Uterus (tissue), 4 donors: ENCODE measurements around the gene GNA12. TPM values are rescaled to one million over a fixed set of nuclear protein-coding genes. Genes with fewer than 3 reads are reported as not detected.
"Not testable (repeated sequence)": the region's sequence is repeated elsewhere in the genome, so short reads cannot be mapped to it uniquely, and the experiment has no call there.

ENCODE experiments used
- DNase-seq, 2 donors: peaks; one replicate each; pipeline ENCODE4 v3.0.0-alpha.2; 2019 to 2020
- H3K27ac ChIP-seq, 2 donors: fragments of 200-600 bp; sonication (generic); 1 replicate in 1 of 2; 2 replicates in 1 of 2; pipeline ENCODE4 v1.5.1; 2016 to 2018
- H3K27me3 ChIP-seq, 2 donors: fragments of 200-600 bp; sonication (generic); one replicate each; pipeline ENCODE4 v1.5.1; 2018 to 2019; ENCODE audit warnings: control low read depth in 1 of 2
- H3K36me3 ChIP-seq, 2 donors: fragments of 200-600 bp; sonication (generic); one replicate each; pipeline ENCODE4 v1.5.1; 2019; ENCODE audit warnings: control low read depth in 1 of 2
- H3K4me1 ChIP-seq, 2 donors: fragments of 200-600 bp; sonication (generic); one replicate each; pipeline ENCODE4 v1.5.1; 2018 to 2019; ENCODE audit warnings: control low read depth in 1 of 2
- H3K4me3 ChIP-seq, 2 donors: fragments of 200-600 bp; sonication (generic); 1 replicate in 1 of 2; 2 replicates in 1 of 2; pipeline ENCODE4 v1.5.1; 2018 to 2019; ENCODE audit warnings: mild to moderate bottlenecking in 1 of 2
- H3K9me3 ChIP-seq, 2 donors: fragments of 200-600 bp; sonication (generic); one replicate each; pipeline ENCODE4 v1.5.1; 2019; ENCODE audit warnings: control low read depth in 1 of 2
- POLR2A ChIP-seq, 2 donors: fragments of 450-650 bp; IDR thresholded peaks; one replicate each; pipeline ENCODE4 v1.6.1; 2016; ENCODE audit warnings: antibody characterized with exemption in 2 of 2, mild to moderate bottlenecking in 1 of 2, moderate library complexity in 1 of 2
- intact Hi-C: fragments of 100-400 bp; cut with DNase I; formaldehyde crosslinking; loops from one replicate; pipeline ENCODE4 v1.15.1; 2023; ENCODE audit warnings: low total_unique reads
- total RNA-seq, 4 donors: library from RNA; depleted of rRNA in 3 of 4; stranded (reverse); fragments of >200 nt in 3 of 4; gene quantifications; one replicate each; pipeline versions ENCODE4 v1.1.0 to v1.2.4, GENCODE V29; 2014 to 2023
- TF ChIP-seq, protein P1 (sequence below), 4 experiments: fragments of 200-600 bp in 2 of 4; fragments of 450-650 bp in 2 of 4; sonication (generic) in 2 of 4; IDR thresholded peaks; one replicate each; pipeline ENCODE4 v1.5.1; 2016 to 2019; ENCODE audit warnings: antibody characterized with exemption in 4 of 4, mild to moderate bottlenecking in 2 of 4, moderate library complexity in 1 of 4
- donor health status: DM: yes; HTN: yes; CAD: no.

Gene GNA12
- total RNA-seq, 4 donors from 2014 or later: 20.5 to 109 (median 50.3) TPM

DNA sequence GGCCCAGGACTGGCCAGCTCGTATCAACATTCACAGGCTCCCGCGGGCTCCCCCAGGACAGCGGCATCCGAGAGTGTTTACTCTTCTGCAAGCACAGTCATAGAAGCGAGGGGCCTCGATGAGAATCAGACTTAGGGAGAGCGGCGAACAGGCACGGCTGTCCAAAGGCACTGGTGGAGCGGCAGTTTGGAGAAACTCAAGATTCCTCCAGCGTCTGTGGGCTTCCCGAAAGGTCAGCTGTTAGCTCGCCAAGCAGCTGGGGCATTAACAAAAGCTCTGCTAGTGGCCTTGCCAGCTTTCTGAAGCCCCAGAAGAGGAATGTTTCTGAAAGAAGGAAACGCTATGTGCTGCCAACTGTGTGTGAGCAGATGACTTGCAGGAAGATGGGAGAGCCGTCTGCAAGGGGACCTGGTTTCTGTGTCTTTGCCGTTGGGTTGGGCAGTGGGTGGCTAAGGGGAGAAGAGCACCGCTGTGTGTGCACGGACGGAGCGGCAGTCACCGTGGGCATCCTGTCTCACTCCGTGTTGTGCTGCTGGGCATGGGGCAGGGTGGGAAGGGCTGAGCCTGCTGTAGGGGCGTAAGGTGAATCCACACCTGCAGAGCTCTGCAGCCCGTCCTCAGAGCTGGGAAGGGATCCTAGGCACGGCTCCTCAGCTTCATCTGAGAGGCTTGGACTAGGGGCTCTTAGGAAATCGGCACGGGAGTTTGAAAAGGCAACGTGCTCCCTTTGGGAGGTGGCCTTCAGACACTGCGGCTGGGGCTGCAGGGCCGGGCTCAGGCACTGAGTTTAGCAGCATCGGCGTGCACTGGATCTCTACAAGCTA, 114.0 kb downstream of the GNA12 start:
- intact Hi-C loops: loop anchor here (10.0 kb wide), 1 partner anchor 115 kb away; the partner anchor contains the start of gene GNA12
- H3K4me3 ChIP-seq: no peak overlapping the region
- peak; percentile 9 to 12 for DNase-seq
- H3K9me3 ChIP-seq: no peaks in the 10 kb centered on the region
- peaks cover 0 to 9% of the 10 kb centered on the region in 2 donors for H3K4me1 ChIP-seq
- no peaks in the 10 kb centered on the region for H3K36me3 ChIP-seq
- no peak overlapping the region for H3K27ac ChIP-seq
- TF ChIP-seq, protein P1, sequence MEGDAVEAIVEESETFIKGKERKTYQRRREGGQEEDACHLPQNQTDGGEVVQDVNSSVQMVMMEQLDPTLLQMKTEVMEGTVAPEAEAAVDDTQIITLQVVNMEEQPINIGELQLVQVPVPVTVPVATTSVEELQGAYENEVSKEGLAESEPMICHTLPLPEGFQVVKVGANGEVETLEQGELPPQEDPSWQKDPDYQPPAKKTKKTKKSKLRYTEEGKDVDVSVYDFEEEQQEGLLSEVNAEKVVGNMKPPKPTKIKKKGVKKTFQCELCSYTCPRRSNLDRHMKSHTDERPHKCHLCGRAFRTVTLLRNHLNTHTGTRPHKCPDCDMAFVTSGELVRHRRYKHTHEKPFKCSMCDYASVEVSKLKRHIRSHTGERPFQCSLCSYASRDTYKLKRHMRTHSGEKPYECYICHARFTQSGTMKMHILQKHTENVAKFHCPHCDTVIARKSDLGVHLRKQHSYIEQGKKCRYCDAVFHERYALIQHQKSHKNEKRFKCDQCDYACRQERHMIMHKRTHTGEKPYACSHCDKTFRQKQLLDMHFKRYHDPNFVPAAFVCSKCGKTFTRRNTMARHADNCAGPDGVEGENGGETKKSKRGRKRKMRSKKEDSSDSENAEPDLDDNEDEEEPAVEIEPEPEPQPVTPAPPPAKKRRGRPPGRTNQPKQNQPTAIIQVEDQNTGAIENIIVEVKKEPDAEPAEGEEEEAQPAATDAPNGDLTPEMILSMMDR (IDR thresholded peaks at IDR 0.05): no peak
- no peak for TF ChIP-seq POLR2A (IDR thresholded peaks at IDR 0.05)
- H3K27me3 ChIP-seq: no peaks in the 10 kb centered on the region

DNA sequence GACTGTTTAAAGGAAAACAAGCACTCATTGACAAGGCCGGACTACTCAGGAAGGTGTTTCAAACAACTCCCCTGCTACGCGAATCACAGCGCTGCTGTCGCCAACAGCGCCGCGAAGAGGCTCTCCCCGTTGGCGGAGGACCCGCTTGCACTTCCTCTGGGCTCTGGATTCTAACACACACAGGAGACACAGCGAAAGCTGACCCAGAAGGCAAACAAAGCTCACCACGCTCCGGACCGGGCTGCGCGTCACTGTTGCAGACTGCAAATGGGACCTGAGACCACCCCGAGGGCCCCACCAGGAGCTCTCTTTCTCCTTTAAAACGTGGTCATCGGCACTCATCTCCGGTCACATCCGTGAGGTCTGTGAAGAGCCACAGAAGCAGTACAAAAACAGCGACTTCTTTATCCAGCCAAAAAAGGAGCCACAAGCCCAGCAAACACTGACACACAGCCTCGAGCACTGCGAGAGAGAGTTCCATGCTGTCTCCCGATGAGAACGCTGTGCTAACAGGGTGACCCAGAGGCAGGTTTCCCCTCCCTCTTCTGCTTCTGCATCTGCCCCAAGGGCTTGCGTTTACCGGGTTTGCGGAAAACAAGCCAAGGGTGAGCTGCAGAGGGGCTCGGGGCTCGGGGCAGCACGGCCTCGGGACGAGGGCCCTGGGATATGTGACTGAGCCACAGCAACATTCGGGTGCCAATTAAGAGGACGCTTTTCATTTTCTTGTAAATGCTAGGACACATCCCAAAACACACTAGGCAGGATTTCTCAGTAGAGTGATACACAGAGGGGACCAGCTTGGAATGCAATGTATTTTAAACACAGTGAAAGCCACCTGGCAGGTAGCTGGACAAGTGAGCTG, 114.8 kb downstream of the GNA12 start:
- no peak overlapping the region for H3K27ac ChIP-seq
- intact Hi-C loops: no loop called here
- peak; percentile 13 to 51 for DNase-seq
- H3K36me3 ChIP-seq: no peaks in the 10 kb centered on the region
- H3K27me3 ChIP-seq: no peaks in the 10 kb centered on the region
- no peak for TF ChIP-seq POLR2A (IDR thresholded peaks at IDR 0.05)
- TF ChIP-seq, protein P1 (IDR thresholded peaks at IDR 0.05): no peak
- H3K4me1 ChIP-seq: peaks cover 0 to 9% of the 10 kb centered on the region in 2 donors
- no peaks in the 10 kb centered on the region for H3K9me3 ChIP-seq
- no peak overlapping the region for H3K4me3 ChIP-seq

- DNase-seq: peak in 1 of 2 donors; percentile 4
- Histone ChIP-seq H3K4me1 (peaks cover 0 to 5% of the 10 kb centered on the region in 2 donors), H3K36me3 (no peaks in the 10 kb centered on the region), H3K27me3 (no peaks in the 10 kb centered on the region), H3K4me3 (no peak overlapping the region), H3K9me3 (no peaks in the 10 kb centered on the region), H3K27ac (no peak overlapping the region)
- intact Hi-C loops: no loop called here
- TF ChIP-seq, protein P1 (IDR thresholded peaks at IDR 0.05): no peak
- TF ChIP-seq POLR2A (IDR thresholded peaks at IDR 0.05): no peak
Observed at GRCh38 chr7:2728316-2729030, 115.6 kb downstream of the GNA12 start.

GRCh38 chr7:2727206-2727605, 116.9 kb downstream of the GNA12 start:
- H3K4me3 ChIP-seq, H3K4me1 ChIP-seq, H3K27ac ChIP-seq, H3K36me3 ChIP-seq, H3K27me3 ChIP-seq, intact Hi-C loops, H3K9me3 ChIP-seq: not testable (repeated sequence)
- peak; percentile 4 to 8 for DNase-seq

DNA sequence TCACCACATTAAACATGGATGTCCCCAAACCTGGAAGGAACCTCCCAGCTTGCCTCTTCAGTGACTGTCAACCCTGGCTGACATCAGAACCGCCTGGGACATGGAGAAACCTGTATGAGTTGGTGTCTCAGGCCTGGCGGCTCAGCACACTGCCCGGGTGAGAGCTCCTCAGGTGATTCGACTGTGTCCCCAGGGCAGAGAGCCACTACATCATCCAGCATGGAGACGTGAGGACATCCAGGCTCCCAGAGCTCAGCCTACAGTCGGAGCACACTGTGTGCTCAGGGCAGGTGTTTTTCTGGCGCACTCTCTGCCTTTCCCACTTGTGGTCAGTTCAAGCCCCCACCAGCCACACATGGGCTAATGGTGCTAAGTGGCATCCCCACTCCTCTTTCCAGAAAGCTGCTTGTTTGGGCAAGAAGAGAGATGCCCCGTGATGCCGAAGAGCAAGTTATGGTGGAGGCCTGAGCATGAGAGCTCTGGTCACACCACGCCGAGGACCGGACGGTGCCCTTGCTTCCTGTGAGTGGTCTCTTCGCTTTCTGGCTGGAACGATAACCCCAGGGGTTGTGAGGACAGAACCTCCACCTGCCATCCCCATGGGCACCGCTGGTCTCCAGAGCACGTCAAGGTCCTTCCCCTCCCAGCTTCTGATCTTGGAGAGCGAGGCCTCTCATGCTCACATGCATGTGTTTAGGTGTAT, 117.6 kb downstream of the GNA12 start:
- Histone ChIP-seq H3K4me1 (no peaks in the 10 kb centered on the region), H3K4me3 (no peak overlapping the region), H3K9me3 (no peaks in the 10 kb centered on the region), H3K27me3 (no peaks in the 10 kb centered on the region), H3K27ac (no peak overlapping the region), H3K36me3 (no peaks in the 10 kb centered on the region)
- TF ChIP-seq, protein P1 (IDR thresholded peaks at IDR 0.05): no peak
- no peak for TF ChIP-seq POLR2A (IDR thresholded peaks at IDR 0.05)
- peak; percentile 9 to 12 for DNase-seq
- intact Hi-C loops: no loop called here
